Mucosa of gallbladder (tissue), 1 donor: ENCODE results near the gene SNTA1. TPM values are rescaled to one million over a fixed set of nuclear protein-coding genes. Genes with fewer than 3 reads are reported as not detected.
"Not testable (repeated sequence)": the region's sequence is repeated elsewhere in the genome, so short reads cannot be mapped to it uniquely, and the experiment has no call there.

Source experiments
- DNase-seq: peaks from one replicate; pipeline ENCODE4 v3.0.0-alpha.2; 2020; ENCODE audit warnings: low spot score
- total RNA-seq: library from RNA; stranded (reverse); gene quantifications from one replicate; pipeline ENCODE4 v1.2.1, GENCODE V29; 2021
- donor health status: DM: no; HTN: no; CAD: no.

SNTA1 gene
- 13.0 TPM for total RNA-seq

- peak; percentile 90 for DNase-seq
These were observed at the start of gene SNTA1 for GRCh38 chr20:33443512-33444239. SNTA1 (minus strand) TSS chr20:33443763; CDS start chr20:33443620, 143 bp downstream.

- DNase-seq = no peak
These were observed 47.5 kb upstream of the SNTA1 start for GRCh38 chr20:33490934-33491656.

- DNase-seq = peak; percentile 55
These were observed 46.7 kb upstream of the SNTA1 start, which contains the start of gene CBFA2T2 for GRCh38 chr20:33490023-33490933. CBFA2T2 (plus strand) TSS chr20:33490096; CDS start chr20:33490268, 172 bp downstream.

GRCh38 chr20:33489495-33490022 lies 46.0 kb upstream of the SNTA1 start:
- peak; percentile 99 for DNase-seq

- not testable (repeated sequence) for DNase-seq
These were observed 45.3 kb upstream of the SNTA1 start for GRCh38 chr20:33488661-33489494.

GRCh38 chr20:33488201-33488600 lies 44.6 kb upstream of the SNTA1 start:
- DNase-seq = no peak

GRCh38 chr20:33483186-33483585 lies 39.6 kb upstream of the SNTA1 start:
- DNase-seq = not testable (repeated sequence)

GRCh38 chr20:33482581-33482980 lies 39.0 kb upstream of the SNTA1 start:
- no peak for DNase-seq

- no peak for DNase-seq
These were observed 37.9 kb upstream of the SNTA1 start for GRCh38 chr20:33481431-33481941.

GRCh38 chr20:33480048-33480447 lies 36.5 kb upstream of the SNTA1 start:
- no peak for DNase-seq

- DNase-seq = no peak
These were observed 34.0 kb upstream of the SNTA1 start for GRCh38 chr20:33477386-33478234.

- DNase-seq = no peak
These were observed 32.0 kb upstream of the SNTA1 start for GRCh38 chr20:33475381-33476152.

- DNase-seq = no peak
These were observed 31.4 kb upstream of the SNTA1 start for GRCh38 chr20:33474963-33475362.

GRCh38 chr20:33474097-33474873 lies 30.7 kb upstream of the SNTA1 start:
- no peak for DNase-seq

- DNase-seq = no peak
These were observed 29.4 kb upstream of the SNTA1 start for GRCh38 chr20:33472868-33473435.

GRCh38 chr20:33470866-33471265 lies 27.3 kb upstream of the SNTA1 start:
- no peak for DNase-seq

GRCh38 chr20:33470457-33470856 lies 26.9 kb upstream of the SNTA1 start:
- no peak for DNase-seq

GRCh38 chr20:33466303-33466646 lies 22.7 kb upstream of the SNTA1 start:
- DNase-seq = no peak
